ENCODE data around the gene CMKLR1.

Gene CMKLR1

DNA sequence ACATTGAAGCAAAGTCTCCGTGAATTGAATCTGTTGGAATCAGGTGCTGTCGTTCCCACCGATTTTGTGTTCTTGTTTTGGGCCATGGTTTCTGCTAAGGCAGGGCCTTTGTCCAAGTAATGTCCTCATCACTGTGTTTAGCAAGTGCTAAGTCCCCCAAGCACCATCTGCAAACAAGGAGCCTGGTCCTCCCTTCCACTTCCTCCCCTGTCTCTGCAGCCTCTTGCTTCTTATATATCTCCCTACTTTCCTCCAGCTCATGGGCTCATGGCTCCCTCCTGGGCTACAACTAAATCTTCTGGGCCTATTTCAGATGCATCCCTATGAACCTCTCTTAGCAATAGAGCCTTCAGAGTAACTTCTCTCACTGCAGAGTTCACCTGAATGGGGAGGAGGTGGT, 25.8 kb upstream of the CMKLR1 start:
- no peak overlapping the region for H3K4me3 ChIP-seq (ENCODE audit: low read depth, low read length)
- DNase-seq (ENCODE audit: low read depth), result no peak
- TF ChIP-seq, protein P1, sequence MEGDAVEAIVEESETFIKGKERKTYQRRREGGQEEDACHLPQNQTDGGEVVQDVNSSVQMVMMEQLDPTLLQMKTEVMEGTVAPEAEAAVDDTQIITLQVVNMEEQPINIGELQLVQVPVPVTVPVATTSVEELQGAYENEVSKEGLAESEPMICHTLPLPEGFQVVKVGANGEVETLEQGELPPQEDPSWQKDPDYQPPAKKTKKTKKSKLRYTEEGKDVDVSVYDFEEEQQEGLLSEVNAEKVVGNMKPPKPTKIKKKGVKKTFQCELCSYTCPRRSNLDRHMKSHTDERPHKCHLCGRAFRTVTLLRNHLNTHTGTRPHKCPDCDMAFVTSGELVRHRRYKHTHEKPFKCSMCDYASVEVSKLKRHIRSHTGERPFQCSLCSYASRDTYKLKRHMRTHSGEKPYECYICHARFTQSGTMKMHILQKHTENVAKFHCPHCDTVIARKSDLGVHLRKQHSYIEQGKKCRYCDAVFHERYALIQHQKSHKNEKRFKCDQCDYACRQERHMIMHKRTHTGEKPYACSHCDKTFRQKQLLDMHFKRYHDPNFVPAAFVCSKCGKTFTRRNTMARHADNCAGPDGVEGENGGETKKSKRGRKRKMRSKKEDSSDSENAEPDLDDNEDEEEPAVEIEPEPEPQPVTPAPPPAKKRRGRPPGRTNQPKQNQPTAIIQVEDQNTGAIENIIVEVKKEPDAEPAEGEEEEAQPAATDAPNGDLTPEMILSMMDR (IDR thresholded peaks at IDR 0.05; ENCODE audit: insufficient read depth, low read depth, low read length, missing control alignments), result no peak

DNA sequence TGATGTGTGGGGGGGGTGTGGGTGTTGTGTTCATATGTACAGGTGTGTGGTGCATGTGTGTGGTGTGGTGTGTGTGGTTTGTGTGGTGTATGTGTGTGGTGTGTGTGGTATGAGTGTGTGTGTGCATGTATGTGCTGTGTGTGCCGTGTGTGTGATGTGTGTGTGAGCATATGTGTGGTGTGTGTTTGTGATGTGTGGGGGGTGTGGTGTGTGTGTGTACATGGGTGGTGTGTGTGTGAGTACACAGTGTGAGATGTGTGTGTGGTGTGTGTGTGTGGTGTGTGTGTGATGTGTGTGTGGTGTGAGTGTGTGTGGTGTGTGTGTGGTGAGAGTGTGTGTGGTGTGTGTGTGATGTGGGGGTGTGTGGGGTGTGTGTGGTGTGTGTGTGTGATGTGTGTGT, 24.5 kb upstream of the CMKLR1 start:
- no peak overlapping the region for H3K4me3 ChIP-seq (ENCODE audit: low read depth, low read length)
- TF ChIP-seq, protein P1 (IDR thresholded peaks at IDR 0.05; ENCODE audit: insufficient read depth, low read depth, low read length, missing control alignments), result no peak
- no peak for DNase-seq (ENCODE audit: low read depth)

DNA sequence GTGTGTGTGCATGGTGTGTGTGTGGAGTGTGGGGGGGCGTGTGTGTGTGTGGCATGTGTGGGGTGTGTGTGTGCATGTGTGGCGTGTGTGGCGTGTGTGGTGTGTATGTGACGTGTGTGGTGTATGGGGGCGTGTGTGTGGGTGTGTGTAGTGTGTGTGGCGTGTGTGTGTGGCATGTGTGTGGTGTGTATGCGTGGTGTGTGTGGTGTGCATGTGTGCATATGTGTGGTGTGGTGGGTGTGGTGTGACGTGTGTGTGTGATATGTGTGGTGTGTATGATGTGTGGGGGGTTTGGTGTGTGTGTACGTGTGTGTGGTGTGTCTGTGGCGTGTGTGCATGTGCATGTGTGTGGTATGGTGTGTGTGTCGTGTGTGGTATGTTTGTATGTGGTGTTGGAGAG, 24.1 kb upstream of the CMKLR1 start:
- H3K4me3 ChIP-seq (ENCODE audit: low read depth, low read length), result no peak overlapping the region
- TF ChIP-seq, protein P1 (IDR thresholded peaks at IDR 0.05; ENCODE audit: insufficient read depth, low read depth, low read length, missing control alignments), result no peak
- DNase-seq (ENCODE audit: low read depth), result no peak

DNA sequence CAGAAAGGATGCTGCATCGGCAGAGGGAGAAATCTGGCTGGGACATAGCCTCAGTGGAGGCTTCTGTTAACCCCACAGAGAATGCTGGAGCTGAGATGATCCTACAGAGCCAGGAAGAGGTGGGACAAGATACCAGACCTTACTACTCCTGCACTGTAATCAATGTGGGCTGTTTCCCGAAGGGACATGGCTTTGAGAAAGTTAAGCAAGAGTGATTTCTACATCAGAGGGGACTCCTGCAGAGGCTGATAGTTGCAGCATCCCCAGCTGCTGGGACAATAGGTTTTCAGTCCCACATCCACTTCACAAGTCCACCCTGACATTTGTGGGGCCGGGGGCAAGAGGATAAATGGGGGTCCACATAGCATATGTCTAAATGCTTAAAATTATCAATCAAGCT, 22.5 kb upstream of the CMKLR1 start:
- TF ChIP-seq, protein P1 (IDR thresholded peaks at IDR 0.05; ENCODE audit: insufficient read depth, low read depth, low read length, missing control alignments), result no peak
- no peak for DNase-seq (ENCODE audit: low read depth)
- no peak overlapping the region for H3K4me3 ChIP-seq (ENCODE audit: low read depth, low read length)

DNA sequence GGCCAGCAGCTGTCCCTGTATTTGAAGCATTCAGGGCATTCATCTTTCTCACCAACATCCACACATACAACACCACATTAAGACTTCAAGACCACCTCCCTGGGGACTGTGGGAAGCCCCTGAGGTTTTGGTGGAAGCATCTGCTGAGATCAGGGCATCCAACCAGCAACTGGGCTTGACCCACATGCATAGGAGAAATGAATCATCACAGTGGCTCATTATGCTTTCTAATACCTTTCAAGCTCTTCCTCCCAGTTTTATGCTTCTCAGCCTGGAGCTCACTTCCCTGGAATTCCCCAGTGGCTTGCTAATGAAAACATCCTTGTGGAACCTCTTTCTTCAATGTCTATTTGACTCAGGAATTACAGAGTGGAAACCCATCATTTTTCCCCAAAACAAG, 21.4 kb upstream of the CMKLR1 start:
- TF ChIP-seq, protein P1 (IDR thresholded peaks at IDR 0.05; ENCODE audit: insufficient read depth, low read depth, low read length, missing control alignments), result no peak
- DNase-seq (ENCODE audit: low read depth), result peak; percentile 91
- no peak overlapping the region for H3K4me3 ChIP-seq (ENCODE audit: low read depth, low read length)

DNA sequence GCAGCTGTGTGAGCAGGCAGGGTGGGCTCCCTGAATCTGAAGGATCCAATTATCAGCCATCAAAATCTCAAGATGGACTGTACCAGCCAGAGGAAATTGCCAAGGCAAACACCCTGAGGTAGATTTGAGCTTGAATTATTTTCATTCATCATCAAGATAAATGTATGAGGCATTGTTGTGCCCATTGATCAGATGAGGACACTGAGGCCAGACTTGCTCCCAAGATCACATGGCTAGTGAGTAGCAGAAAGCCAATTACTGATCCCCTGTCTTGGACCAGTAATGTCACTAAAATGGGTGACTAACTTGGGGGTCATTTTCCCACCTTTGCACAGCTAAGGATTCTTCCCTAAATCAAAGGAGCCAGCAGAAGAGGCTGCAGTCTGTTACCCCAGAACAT, 20.9 kb upstream of the CMKLR1 start:
- no peak overlapping the region for H3K4me3 ChIP-seq (ENCODE audit: low read depth, low read length)
- TF ChIP-seq, protein P1 (IDR thresholded peaks at IDR 0.05; ENCODE audit: insufficient read depth, low read depth, low read length, missing control alignments), result no peak
- DNase-seq (ENCODE audit: low read depth), result no peak

DNA sequence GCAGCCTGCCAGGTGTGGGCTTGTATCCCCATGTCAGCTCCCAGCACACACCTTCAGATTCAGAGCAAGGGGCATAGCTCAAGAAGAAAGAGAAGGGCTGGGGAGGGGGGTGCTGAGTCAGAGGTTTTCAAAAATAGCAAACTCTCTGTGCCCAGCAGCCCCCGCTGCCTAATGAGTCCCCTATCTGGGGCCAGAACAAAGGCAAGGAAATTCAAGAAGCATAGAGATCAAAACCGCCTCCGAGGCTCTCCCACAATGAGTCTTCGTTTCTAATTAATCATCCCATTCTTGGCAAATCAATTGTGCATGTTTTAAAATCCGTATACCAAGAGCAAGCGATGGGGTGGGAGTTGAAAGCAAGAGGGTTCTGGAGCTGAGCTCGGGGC, 19.5 kb upstream of the CMKLR1 start:
- no peak for DNase-seq (ENCODE audit: low read depth)
- no peak overlapping the region for H3K4me3 ChIP-seq (ENCODE audit: low read depth, low read length)
- TF ChIP-seq, protein P1 (IDR thresholded peaks at IDR 0.05; ENCODE audit: insufficient read depth, low read depth, low read length, missing control alignments), result no peak

Data from GM12865 (cell line).